H9 (cell line): ENCODE data around the gene STK32B. TPM values are rescaled to one million over a fixed set of nuclear protein-coding genes. Genes with fewer than 3 reads are reported as not detected.
A peak's percentile ranks its signal among the peaks of the same experiment; 100 is the strongest.

Experiments used
- DNase-seq: peaks from one replicate; pipeline ENCODE4 v3.0.0-alpha.2; 2017
- H2AFZ ChIP-seq: one replicate; pipeline ENCODE4 v1.6.1; 2013; ENCODE audit warnings: mild to moderate bottlenecking, low read length, control low read depth, moderate library complexity
- H2AK5ac ChIP-seq: 2 replicates; pipeline ENCODE4 v1.6.1; 2013; ENCODE audit warnings: low read length, control low read depth, mixed read lengths; ENCODE audit not compliant: insufficient read length
- H2BK120ac ChIP-seq: one replicate; pipeline ENCODE4 v1.6.1; 2013; ENCODE audit warnings: low read depth, mild to moderate bottlenecking, low read length, control low read depth, inconsistent platforms; ENCODE audit not compliant: poor library complexity, severe bottlenecking
- H2BK12ac ChIP-seq: 2 replicates; pipeline ENCODE4 v1.6.1; 2013; ENCODE audit warnings: low read length, control low read depth, mixed read lengths, low read depth; ENCODE audit not compliant: insufficient read length
- H2BK15ac ChIP-seq: 2 replicates; pipeline ENCODE4 v1.6.1; 2013; ENCODE audit warnings: low read depth, low read length, control low read depth
- H2BK20ac ChIP-seq: one replicate; pipeline ENCODE4 v1.6.1; 2013; ENCODE audit warnings: low read depth, mild to moderate bottlenecking, low read length, control low read depth, inconsistent platforms; ENCODE audit not compliant: poor library complexity, severe bottlenecking
- H2BK5ac ChIP-seq: 2 replicates; pipeline ENCODE4 v1.6.1; 2013; ENCODE audit warnings: low read length, control low read depth, mixed read lengths; ENCODE audit not compliant: insufficient read length
- H3K14ac ChIP-seq: 2 replicates; pipeline ENCODE4 v1.6.1; 2013; ENCODE audit warnings: low read length, control low read depth; ENCODE audit not compliant: insufficient read depth
- H3K18ac ChIP-seq: 2 replicates; pipeline ENCODE4 v1.6.1; 2013; ENCODE audit warnings: low read depth, mild to moderate bottlenecking, mixed read lengths, low read length, control low read depth; ENCODE audit not compliant: insufficient read length
- H3K23ac ChIP-seq: 2 replicates; pipeline ENCODE4 v1.6.1; 2013; ENCODE audit warnings: low read length, control low read depth, mixed read lengths, low read depth; ENCODE audit not compliant: insufficient read length
- H3K23me2 ChIP-seq: 2 replicates; pipeline ENCODE4 v1.6.1; 2013; ENCODE audit warnings: low read depth, mild to moderate bottlenecking, mixed read lengths, low read length, control low read depth; ENCODE audit not compliant: insufficient read length, poor library complexity, severe bottlenecking
- H3K27ac ChIP-seq: 2 replicates; pipeline ENCODE4 v1.5.1; 2013; ENCODE audit warnings: low read length, control low read depth, mixed read lengths, low read depth; ENCODE audit not compliant: insufficient read length
- H3K27me3 ChIP-seq: 2 replicates; pipeline ENCODE4 v1.6.1; 2013; ENCODE audit warnings: low read length, control low read depth, inconsistent platforms; ENCODE audit not compliant: insufficient read depth
- H3K4ac ChIP-seq: 2 replicates; pipeline ENCODE4 v1.6.1; 2013; ENCODE audit warnings: low read depth, mild to moderate bottlenecking, control low read depth, inconsistent platforms, low read length, moderate library complexity
- H3K4me1 ChIP-seq: 2 replicates; pipeline ENCODE4 v1.6.1; 2013; ENCODE audit warnings: low read length, control low read depth, inconsistent platforms; ENCODE audit not compliant: insufficient read depth
- H3K4me2 ChIP-seq: 2 replicates; pipeline ENCODE4 v1.6.1; 2013; ENCODE audit warnings: low read length, control low read depth, mixed read lengths; ENCODE audit not compliant: insufficient read length, insufficient read depth
- H3K56ac ChIP-seq: 2 replicates; pipeline ENCODE4 v1.6.1; 2013; ENCODE audit warnings: low read depth, mild to moderate bottlenecking, mixed read lengths, low read length, control low read depth; ENCODE audit not compliant: insufficient read length
- H3K79me1 ChIP-seq: 2 replicates; pipeline ENCODE4 v1.6.1; 2013; ENCODE audit warnings: low read depth, mild to moderate bottlenecking, moderate library complexity, low read length, control low read depth, inconsistent platforms; ENCODE audit not compliant: insufficient read depth, poor library complexity, severe bottlenecking
- H3K79me2 ChIP-seq: 2 replicates; pipeline ENCODE4 v1.6.1; 2013; ENCODE audit warnings: low read length, control low read depth, inconsistent platforms; ENCODE audit not compliant: insufficient read depth
- H3K9ac ChIP-seq: 2 replicates; pipeline ENCODE4 v1.6.1; 2013; ENCODE audit warnings: low read length, control low read depth, mixed read lengths; ENCODE audit not compliant: insufficient read length; ENCODE audit errors: extremely low read depth
- H3K9me3 ChIP-seq: one replicate; pipeline ENCODE4 v1.6.1; 2013; ENCODE audit warnings: low read depth, low read length, inconsistent platforms; ENCODE audit not compliant: control insufficient read depth
- H3T11ph ChIP-seq: one replicate; pipeline ENCODE4 v1.6.1; 2013; ENCODE audit warnings: mild to moderate bottlenecking, low read length, control low read depth, inconsistent platforms
- H4K20me1 ChIP-seq: one replicate; pipeline ENCODE4 v1.6.1; 2013; ENCODE audit not compliant: control insufficient read depth, insufficient read length, insufficient read depth
- H4K5ac ChIP-seq: 2 replicates; pipeline ENCODE4 v1.6.1; 2013; ENCODE audit warnings: low read depth, mild to moderate bottlenecking, mixed read lengths, low read length, control low read depth; ENCODE audit not compliant: insufficient read length
- H4K8ac ChIP-seq: replicated peaks from 2 replicates; pipeline ENCODE4 v1.6.1; 2013; ENCODE audit warnings: low read length, control low read depth, mixed read lengths, low read depth; ENCODE audit not compliant: insufficient read length
- H4K91ac ChIP-seq: 2 replicates; pipeline ENCODE4 v1.6.1; 2013; ENCODE audit warnings: low read depth, mild to moderate bottlenecking, moderate library complexity, mixed read lengths, low read length, control low read depth; ENCODE audit not compliant: insufficient read length
- H3K27ac Mint-ChIP-seq, 3 experiments: 2 replicates in 2 of 3; 3 replicates in 1 of 3; pipeline ENCODE4 v1.8.0; 2020 to 2021; ENCODE audit warnings: mixed read lengths in 3 of 3, mild to moderate bottlenecking in 1 of 3, moderate library complexity in 1 of 3
- H3K27me3 Mint-ChIP-seq: 2 replicates; pipeline ENCODE4 v1.8.0; 2021; ENCODE audit warnings: low read depth, mild to moderate bottlenecking, moderate library complexity, mixed read lengths
- H3K36me3 Mint-ChIP-seq, 3 experiments: 2 replicates in 2 of 3; 3 replicates in 1 of 3; pipeline ENCODE4 v1.8.0; 2020 to 2021; ENCODE audit warnings: low read depth in 3 of 3, mixed read lengths in 3 of 3; ENCODE audit not compliant: insufficient read depth in 1 of 3
- H3K4me1 Mint-ChIP-seq, 2 experiments: 2 replicates each; pipeline ENCODE4 v1.8.0; 2020; ENCODE audit warnings: mixed read lengths in 2 of 2
- H3K4me3 Mint-ChIP-seq, 2 experiments: 2 replicates in 1 of 2; 3 replicates in 1 of 2; pipeline ENCODE4 v1.8.0; 2020 to 2021; ENCODE audit warnings: mild to moderate bottlenecking in 2 of 2, mixed read lengths in 2 of 2, moderate library complexity in 1 of 2
- H3K9me3 Mint-ChIP-seq, 2 experiments: 2 replicates in 1 of 2; 3 replicates in 1 of 2; pipeline ENCODE4 v1.8.0; 2020; ENCODE audit warnings: mild to moderate bottlenecking in 2 of 2, mixed read lengths in 2 of 2, moderate library complexity in 1 of 2
- CTCF ChIP-seq: fragments of 200-600 bp; sonication (generic); conservative IDR thresholded peaks from 3 replicates; pipeline ENCODE4 v1.8.0; 2021; ENCODE audit warnings: antibody characterized with exemption, mild to moderate bottlenecking
- WGBS: extraction: QIAGEN DNeasy Blood & Tissue Kit; methylation state at CpG from one replicate; pipeline ENCODE4 v1.1.7; 2013; ENCODE audit warnings: missing lambda C conversion rate, low lambda C conversion rate, mixed read lengths; ENCODE audit not compliant: insufficient read length; ENCODE audit errors: extremely low coverage; 5-methylcytosine and 5-hydroxymethylcytosine counted together
- total RNA-seq: library from RNA; stranded (reverse); gene quantifications from 2 replicates; pipeline ENCODE4 v1.2.1, GENCODE V29; 2021

STK32B gene
- total RNA-seq, 1 experiment from 2014 or later = 1.0 TPM

- Histone ChIP-seq H2AK5ac (no peak overlapping the region), H3K14ac (peak overlapping the region; percentile 57; the same call in 1 of the 2 replicates), H4K91ac (no peak overlapping the region), H3K9me3 (no peaks in the 10 kb centered on the region), H3K56ac (no peak overlapping the region), H3K23ac (no peak overlapping the region), H2BK15ac (no peak overlapping the region), H4K20me1 (no peaks in the 10 kb centered on the region), H2AFZ (no peak overlapping the region), H3K4ac (no peak overlapping the region; the same call in 1 of the 2 replicates), H3K9ac (no peak overlapping the region), H2BK120ac (no peak overlapping the region), H3K27ac (no peak overlapping the region), H3K27me3 (no peaks in the 10 kb centered on the region), H3K4me1 (no peaks in the 10 kb centered on the region), H4K5ac (no peak overlapping the region), H4K8ac (no peak overlapping the region), H2BK5ac (no peak overlapping the region), H3K18ac (no peak overlapping the region), H3T11ph (no peak overlapping the region), H2BK20ac (no peak overlapping the region), H3K4me2 (no peak overlapping the region), H3K23me2 (no peaks in the 10 kb centered on the region), H3K79me2 (no peaks in the 10 kb centered on the region), H2BK12ac (no peak overlapping the region), H3K79me1 (no peaks in the 10 kb centered on the region)
- H3K36me3 Mint-ChIP-seq = peaks cover 0 to 3% (median 0%) of the 10 kb centered on the region in 3 experiments; a peak in 2 of 7 replicates
- peak; percentile 33 for DNase-seq
- no peak for TF ChIP-seq CTCF
- no peak overlapping the region for H3K27ac Mint-ChIP-seq
- WGBS = no CpG with 5 or more reads among the region's 6 CpGs
- peaks cover 15% of the 10 kb centered on the region for H3K27me3 Mint-ChIP-seq
- no peaks in the 10 kb centered on the region; a peak in 1 of 4 replicates for H3K4me1 Mint-ChIP-seq
- no peak overlapping the region for H3K4me3 Mint-ChIP-seq
- peaks cover 4 to 5% of the 10 kb centered on the region in 2 experiments; a peak in 3 of 5 replicates for H3K9me3 Mint-ChIP-seq
Measured at GRCh38 chr4:5423670-5424069, 372.4 kb downstream of the STK32B start.
